Thymus (tissue), 11 donors: ENCODE data around the gene HMGCLL1. TPM values are rescaled to one million over a fixed set of nuclear protein-coding genes. Genes with fewer than 3 reads are reported as not detected.

ENCODE experiments used
- DNase-seq, 9 donors: peaks; one replicate each; pipeline ENCODE4 v3.0.0-alpha.2; 2013; ENCODE audit warnings: low spot score in 9 of 9, low read depth in 6 of 9, missing footprints in 1 of 9
- H3K27ac ChIP-seq, 2 donors: one replicate each; pipeline ENCODE4 v1.5.1; 2013; ENCODE audit warnings: control low read depth in 1 of 2, low read depth in 1 of 2, low read length in 1 of 2, mild to moderate bottlenecking in 1 of 2, moderate library complexity in 1 of 2
- H3K27me3 ChIP-seq, 2 donors: one replicate each; pipeline ENCODE4 v1.5.1; 2013; ENCODE audit warnings: low read length in 1 of 2; ENCODE audit not compliant: control insufficient read depth in 2 of 2, insufficient read depth in 1 of 2
- H3K36me3 ChIP-seq, 2 donors: one replicate each; pipeline ENCODE4 v1.5.1; 2013; ENCODE audit warnings: low read length in 1 of 2, mild to moderate bottlenecking in 1 of 2, moderate library complexity in 1 of 2; ENCODE audit not compliant: control insufficient read depth in 2 of 2, insufficient read depth in 2 of 2
- H3K4me1 ChIP-seq, 2 donors: one replicate each; pipeline ENCODE4 v1.5.1; 2013; ENCODE audit warnings: low read length in 2 of 2; ENCODE audit not compliant: control insufficient read depth in 2 of 2, insufficient read depth in 2 of 2
- H3K4me3 ChIP-seq, 2 donors: one replicate each; pipeline ENCODE4 v1.5.1; 2013; ENCODE audit warnings: low read length in 2 of 2, control low read depth in 1 of 2, mild to moderate bottlenecking in 1 of 2
- H3K9me3 ChIP-seq, 2 donors: one replicate each; pipeline ENCODE4 v1.5.1; 2013; ENCODE audit warnings: low read length in 1 of 2, mild to moderate bottlenecking in 1 of 2; ENCODE audit not compliant: control insufficient read depth in 2 of 2, insufficient read depth in 1 of 2
- WGBS: extraction: QIAGEN DNeasy Blood & Tissue Kit; methylation state at CpG from one replicate; pipeline ENCODE4 v1.1.7; 2013; 5-methylcytosine and 5-hydroxymethylcytosine counted together
- polyA plus RNA-seq: library from polyadenylated mRNA; stranded (reverse); fragments of 200-250 nt; gene quantifications from one replicate; pipeline ENCODE4 v1.2.3, GENCODE V29; 2013
- total RNA-seq: library from RNA; stranded (reverse); fragments of 120-200 nt; gene quantifications from one replicate; pipeline ENCODE4 v1.2.4, GENCODE V29; 2013
- donor health status: healthy.

HMGCLL1 gene
- total and polyA plus RNA-seq, 2 donors = 0.34 to 0.42 TPM

GRCh38 chr6:55473722-55474121, 105.3 kb downstream of the HMGCLL1 start:
- Histone ChIP-seq H3K27ac (no peak overlapping the region), H3K4me1 (no peaks in the 10 kb centered on the region), H3K27me3 (no peaks in the 10 kb centered on the region), H3K36me3 (no peaks in the 10 kb centered on the region), H3K9me3 (no peaks in the 10 kb centered on the region), H3K4me3 (no peak overlapping the region)
- DNase-seq = no peak
- 95% methylated on average over 1 of the region's 1 CpG for WGBS

DNA sequence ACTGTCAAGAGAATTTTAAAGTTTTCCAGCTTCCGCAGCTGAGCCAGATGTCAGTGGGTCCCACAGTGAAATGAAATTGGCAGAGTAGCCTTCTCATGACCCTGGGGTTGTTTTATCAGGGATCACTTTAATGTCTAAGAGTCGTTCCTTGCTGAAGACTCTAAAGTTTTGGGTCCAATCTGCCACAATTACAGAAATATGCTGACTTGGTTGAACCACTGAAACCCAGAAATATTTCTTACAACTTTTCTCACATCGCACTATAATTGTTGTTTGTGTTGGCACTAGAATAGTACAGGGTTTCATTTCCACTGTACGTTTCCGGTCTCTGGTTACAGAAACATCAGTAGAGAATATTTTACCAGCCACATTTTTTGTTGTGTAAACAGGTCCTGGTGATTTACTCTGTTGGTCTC, 109.0 kb downstream of the HMGCLL1 start:
- DNase-seq = no peak
- H3K4me1 ChIP-seq = no peaks in the 10 kb centered on the region
- no peaks in the 10 kb centered on the region for H3K27me3 ChIP-seq
- no peak overlapping the region for H3K27ac ChIP-seq
- 88% methylated on average over 5 of the region's 5 CpGs for WGBS
- H3K4me3 ChIP-seq = no peak overlapping the region
- no peaks in the 10 kb centered on the region for H3K9me3 ChIP-seq
- H3K36me3 ChIP-seq = no peaks in the 10 kb centered on the region

DNA sequence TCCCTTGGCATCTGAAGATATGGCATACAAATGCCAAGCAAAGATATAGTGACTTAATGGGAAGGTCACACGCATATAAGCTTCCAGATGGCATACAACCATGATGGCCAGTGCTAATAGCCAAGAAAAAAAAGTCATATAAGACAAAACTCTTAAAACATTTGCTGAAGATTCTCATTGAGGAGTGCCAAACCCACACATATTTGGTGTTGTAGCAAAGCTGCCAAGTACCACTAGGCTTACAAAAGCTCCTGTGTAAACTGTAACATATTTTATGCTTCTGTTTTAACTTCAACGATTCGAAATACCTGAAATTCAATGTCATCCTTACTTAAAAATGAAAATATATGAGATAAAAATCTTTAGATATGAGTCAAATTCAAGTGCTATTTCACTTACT, 123.0 kb downstream of the HMGCLL1 start:
- H3K36me3 ChIP-seq = no peaks in the 10 kb centered on the region
- DNase-seq = no peak
- no peaks in the 10 kb centered on the region for H3K4me1 ChIP-seq
- H3K9me3 ChIP-seq = no peaks in the 10 kb centered on the region
- no peak overlapping the region for H3K4me3 ChIP-seq
- H3K27ac ChIP-seq = no peak overlapping the region
- H3K27me3 ChIP-seq = no peaks in the 10 kb centered on the region
- WGBS = 93% methylated on average over 3 of the region's 3 CpGs

DNA sequence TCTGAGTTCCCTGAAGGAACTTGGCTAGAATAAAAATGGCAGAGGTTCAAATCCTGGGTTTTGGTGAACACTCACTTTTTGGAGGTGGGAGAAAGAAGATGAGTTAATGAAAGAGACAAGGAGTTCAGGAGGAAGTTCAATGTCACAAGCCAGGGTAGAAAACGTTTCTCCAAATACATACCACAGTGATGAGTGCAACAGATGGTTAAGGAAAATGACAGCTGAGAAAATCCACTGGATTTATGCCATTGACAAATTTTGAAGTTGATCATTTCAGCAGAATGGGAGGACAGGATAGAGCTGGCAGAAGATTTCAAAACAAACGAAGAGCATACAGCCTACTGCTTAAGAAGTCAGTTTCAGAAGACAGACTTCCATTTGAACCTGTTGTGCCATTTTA, 129.0 kb downstream of the HMGCLL1 start:
- 66% methylated on average over 2 of the region's 2 CpGs for WGBS
- Histone ChIP-seq H3K36me3 (no peaks in the 10 kb centered on the region), H3K4me1 (no peaks in the 10 kb centered on the region), H3K27me3 (no peaks in the 10 kb centered on the region), H3K27ac (no peak overlapping the region), H3K9me3 (no peaks in the 10 kb centered on the region), H3K4me3 (no peak overlapping the region)
- DNase-seq = no peak

DNA sequence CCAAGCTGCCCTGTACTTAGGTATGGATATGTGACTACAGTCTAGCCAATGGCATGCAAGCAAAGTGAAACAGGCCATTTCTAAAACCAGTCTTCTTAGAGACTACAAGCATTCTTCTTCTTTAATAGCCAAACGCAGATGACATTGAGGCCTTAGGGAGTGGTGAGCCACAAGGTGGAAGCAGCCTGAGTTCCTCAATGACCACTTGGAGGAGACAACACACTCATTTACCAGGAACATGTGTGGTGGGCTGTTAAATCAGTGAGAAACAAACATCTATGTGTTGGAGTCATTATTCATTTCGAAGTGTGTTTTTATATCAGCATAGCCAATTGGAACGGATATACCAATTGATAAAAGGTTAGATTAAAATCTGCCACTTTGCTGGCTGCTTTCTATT, 129.8 kb downstream of the HMGCLL1 start:
- DNase-seq = no peak
- Histone ChIP-seq H3K4me3 (no peak overlapping the region), H3K27me3 (no peaks in the 10 kb centered on the region), H3K4me1 (no peaks in the 10 kb centered on the region), H3K36me3 (no peaks in the 10 kb centered on the region), H3K27ac (no peak overlapping the region), H3K9me3 (no peaks in the 10 kb centered on the region)
- WGBS = 75% methylated on average over 3 of the region's 3 CpGs

- no peak overlapping the region for H3K4me3 ChIP-seq
These were observed 130.5 kb downstream of the HMGCLL1 start for GRCh38 chr6:55448451-55448850.

GRCh38 chr6:55447891-55448290, 131.1 kb downstream of the HMGCLL1 start:
- Histone ChIP-seq H3K4me3 (no peak overlapping the region), H3K27me3 (no peaks in the 10 kb centered on the region), H3K27ac (no peak overlapping the region), H3K4me1 (no peaks in the 10 kb centered on the region), H3K9me3 (no peaks in the 10 kb centered on the region), H3K36me3 (no peaks in the 10 kb centered on the region)
- WGBS = 94% methylated on average over 3 of the region's 3 CpGs
- DNase-seq = no peak

More at GRCh38 chr6:55448451-55448850, 130.5 kb downstream of the HMGCLL1 start:
- H3K27ac ChIP-seq = no peak overlapping the region
- no peaks in the 10 kb centered on the region for H3K4me1 ChIP-seq
- H3K27me3 ChIP-seq = no peaks in the 10 kb centered on the region
- H3K36me3 ChIP-seq = no peaks in the 10 kb centered on the region
- no peaks in the 10 kb centered on the region for H3K9me3 ChIP-seq
- DNase-seq = no peak

DNA sequence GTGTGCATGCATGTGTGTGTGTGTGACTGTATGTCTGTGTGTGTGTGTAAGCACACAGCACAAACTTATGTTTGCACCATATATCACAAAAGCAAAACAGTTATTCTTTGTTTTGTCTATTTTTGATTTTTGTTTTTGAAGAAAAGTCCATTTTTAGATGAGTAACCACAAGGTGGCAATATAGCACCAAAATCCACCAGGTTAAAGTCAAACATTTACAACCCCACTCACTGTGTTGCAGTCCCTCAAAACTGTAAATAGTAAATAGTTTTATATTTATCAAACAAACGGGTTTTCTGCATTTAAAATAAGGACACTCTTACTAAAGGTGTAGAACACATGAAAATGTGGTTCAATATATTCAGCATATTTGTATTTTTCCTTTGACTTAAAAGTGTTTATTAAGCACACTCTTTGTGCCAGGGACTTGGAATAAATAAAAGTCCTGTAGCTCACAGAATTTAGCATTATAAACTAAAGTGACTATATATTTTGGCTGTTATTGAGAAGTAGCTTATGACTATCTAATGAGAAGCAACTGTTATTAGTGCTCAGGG, 133.3 kb downstream of the HMGCLL1 start:
- Histone ChIP-seq H3K27me3 (no peaks in the 10 kb centered on the region), H3K9me3 (no peaks in the 10 kb centered on the region), H3K4me3 (no peak overlapping the region), H3K27ac (no peak overlapping the region), H3K36me3 (no peaks in the 10 kb centered on the region), H3K4me1 (no peaks in the 10 kb centered on the region)
- peak in 1 of 9 donors; percentile 0 for DNase-seq
- WGBS = 1% methylated on average over 1 of the region's 1 CpG

GRCh38 chr6:55443238-55444134, 135.5 kb downstream of the HMGCLL1 start:
- Histone ChIP-seq H3K27ac (no peak overlapping the region), H3K9me3 (no peaks in the 10 kb centered on the region), H3K27me3 (no peaks in the 10 kb centered on the region), H3K4me1 (no peaks in the 10 kb centered on the region), H3K36me3 (no peaks in the 10 kb centered on the region), H3K4me3 (no peak overlapping the region)
- DNase-seq = no peak
- WGBS = 79% methylated on average over 7 of the region's 7 CpGs
